ENCODE measurements around the gene CHRNA3. TPM values are rescaled to one million over a fixed set of nuclear protein-coding genes. Genes with fewer than 3 reads are reported as not detected.

CHRNA3 gene
- total RNA-seq, 4 donors from 2014 or later, result 0.70 to 1.9 (median 1.6) TPM; not detected in 1

GRCh38 chr15:78651930-78652615 is 31.3 kb upstream of the CHRNA3 start:
- Histone ChIP-seq H3K36me3 (no peaks in the 10 kb centered on the region), H3K27me3 (peaks cover 11% of the 10 kb centered on the region), H3K4me1 (no peaks in the 10 kb centered on the region), H3K27ac (no peak overlapping the region), H3K9me3 (no peaks in the 10 kb centered on the region), H3K4me3 (no peak overlapping the region)
- 100% methylated on average over 1 of the region's 1 CpG for WGBS
- DNase-seq (ENCODE audit: low spot score in 2 of 2), result no peak
- no peak for TF ChIP-seq CTCF (IDR thresholded peaks at IDR 0.05)
- TF ChIP-seq POLR2A (IDR thresholded peaks at IDR 0.05), result no peak
- no peak for TF ChIP-seq EP300 (IDR thresholded peaks at IDR 0.05)
- TF ChIP-seq POLR2AphosphoS5 (IDR thresholded peaks at IDR 0.05), result no peak

- Histone ChIP-seq H3K27me3 (peaks cover 11% of the 10 kb centered on the region), H3K9me3 (no peaks in the 10 kb centered on the region), H3K27ac (no peak overlapping the region), H3K4me3 (no peak overlapping the region), H3K4me1 (no peaks in the 10 kb centered on the region), H3K36me3 (no peaks in the 10 kb centered on the region)
- 64% methylated on average over 3 of the region's 3 CpGs for WGBS
- DNase-seq (ENCODE audit: low spot score in 2 of 2), result no peak
- TF ChIP-seq CTCF (IDR thresholded peaks at IDR 0.05) (no peak), EP300 (IDR thresholded peaks at IDR 0.05) (no peak), POLR2A (IDR thresholded peaks at IDR 0.05) (no peak), POLR2AphosphoS5 (IDR thresholded peaks at IDR 0.05) (no peak)
Measured at GRCh38 chr15:78651007-78651406, 30.2 kb upstream of the CHRNA3 start.

- 91% methylated on average over 3 of the region's 4 CpGs for WGBS
- no peaks in the 10 kb centered on the region for H3K4me1 ChIP-seq
- no peak for TF ChIP-seq EP300 (IDR thresholded peaks at IDR 0.05)
- TF ChIP-seq CTCF (IDR thresholded peaks at IDR 0.05), result no peak
- no peak for TF ChIP-seq POLR2A (IDR thresholded peaks at IDR 0.05)
- no peak for TF ChIP-seq POLR2AphosphoS5 (IDR thresholded peaks at IDR 0.05)
- DNase-seq (ENCODE audit: low spot score in 2 of 2), result no peak
- no peaks in the 10 kb centered on the region for H3K9me3 ChIP-seq
- H3K27ac ChIP-seq, result no peak overlapping the region
- H3K36me3 ChIP-seq, result no peaks in the 10 kb centered on the region
- peaks cover 11% of the 10 kb centered on the region for H3K27me3 ChIP-seq
- no peak overlapping the region for H3K4me3 ChIP-seq
Measured at GRCh38 chr15:78650022-78650421, 29.2 kb upstream of the CHRNA3 start.

GRCh38 chr15:78645009-78645408 is 24.2 kb upstream of the CHRNA3 start:
- TF ChIP-seq EP300 (IDR thresholded peaks at IDR 0.05) (no peak), POLR2AphosphoS5 (IDR thresholded peaks at IDR 0.05) (no peak), POLR2A (IDR thresholded peaks at IDR 0.05) (no peak)
- Histone ChIP-seq H3K4me3 (no peak overlapping the region), H3K9me3 (no peaks in the 10 kb centered on the region), H3K27ac (no peak overlapping the region), H3K36me3 (no peaks in the 10 kb centered on the region), H3K4me1 (peaks cover 13% of the 10 kb centered on the region), H3K27me3 (peaks cover 12% of the 10 kb centered on the region)
- DNase-seq (ENCODE audit: low spot score in 2 of 2), result no peak
- 97% methylated on average over 4 of the region's 4 CpGs for WGBS

- WGBS, result 70% methylated on average over 5 of the region's 5 CpGs
- no peak overlapping the region for H3K4me3 ChIP-seq
- TF ChIP-seq EP300 (IDR thresholded peaks at IDR 0.05), result no peak
- TF ChIP-seq CTCF (IDR thresholded peaks at IDR 0.05), result no peak
- no peak for TF ChIP-seq POLR2A (IDR thresholded peaks at IDR 0.05)
- TF ChIP-seq POLR2AphosphoS5 (IDR thresholded peaks at IDR 0.05), result no peak
- H3K9me3 ChIP-seq, result no peaks in the 10 kb centered on the region
- DNase-seq (ENCODE audit: low spot score in 2 of 2), result no peak
- no peak overlapping the region for H3K27ac ChIP-seq
- H3K4me1 ChIP-seq, result peaks cover 13% of the 10 kb centered on the region
- no peaks in the 10 kb centered on the region for H3K36me3 ChIP-seq
- peaks cover 12% of the 10 kb centered on the region for H3K27me3 ChIP-seq
Measured at GRCh38 chr15:78642331-78642730, 21.5 kb upstream of the CHRNA3 start.

All from suprapubic skin (tissue), 4 donors.